Subcutaneous abdominal adipose tissue (tissue), 5 donors: ENCODE measurements around the gene DENND1A.
A peak's percentile ranks its signal among the peaks of the same experiment; 100 is the strongest.

Experiments used
- H3K27ac ChIP-seq: one replicate; pipeline ENCODE4 v1.7.0; 2013; ENCODE audit warnings: low read depth, mild to moderate bottlenecking, inconsistent platforms, low read length, moderate library complexity
- H3K27me3 ChIP-seq, 5 donors: one replicate each; pipeline ENCODE4 v1.7.0; 2013; ENCODE audit warnings: low read length in 5 of 5, inconsistent platforms in 1 of 5; ENCODE audit not compliant: control insufficient read depth in 5 of 5, insufficient read depth in 4 of 5
- H3K36me3 ChIP-seq, 5 donors: one replicate each; pipeline ENCODE4 v1.7.0; 2013; ENCODE audit warnings: low read length in 5 of 5; ENCODE audit not compliant: control insufficient read depth in 5 of 5, insufficient read depth in 5 of 5
- H3K4me1 ChIP-seq, 5 donors: one replicate each; pipeline ENCODE4 v1.7.0; 2013; ENCODE audit warnings: low read length in 5 of 5, mild to moderate bottlenecking in 3 of 5, moderate library complexity in 1 of 5; ENCODE audit not compliant: control insufficient read depth in 5 of 5, insufficient read depth in 5 of 5
- H3K4me3 ChIP-seq, 5 donors: one replicate each; pipeline ENCODE4 v1.7.0; 2013; ENCODE audit warnings: low read length in 5 of 5, low read depth in 1 of 5
- H3K9ac ChIP-seq, 5 donors: one replicate each; pipeline ENCODE4 v1.7.0; 2013; ENCODE audit warnings: low read length in 5 of 5, mild to moderate bottlenecking in 4 of 5, moderate library complexity in 3 of 5
- H3K9me3 ChIP-seq, 5 donors: one replicate each; pipeline ENCODE4 v1.7.0; 2013; ENCODE audit warnings: low read length in 5 of 5; ENCODE audit not compliant: control insufficient read depth in 5 of 5
- donor health status: healthy.
- donor health status: healthy.
- donor health status: healthy.
- donor health status: healthy.
- donor health status: healthy.

Gene DENND1A

DNA sequence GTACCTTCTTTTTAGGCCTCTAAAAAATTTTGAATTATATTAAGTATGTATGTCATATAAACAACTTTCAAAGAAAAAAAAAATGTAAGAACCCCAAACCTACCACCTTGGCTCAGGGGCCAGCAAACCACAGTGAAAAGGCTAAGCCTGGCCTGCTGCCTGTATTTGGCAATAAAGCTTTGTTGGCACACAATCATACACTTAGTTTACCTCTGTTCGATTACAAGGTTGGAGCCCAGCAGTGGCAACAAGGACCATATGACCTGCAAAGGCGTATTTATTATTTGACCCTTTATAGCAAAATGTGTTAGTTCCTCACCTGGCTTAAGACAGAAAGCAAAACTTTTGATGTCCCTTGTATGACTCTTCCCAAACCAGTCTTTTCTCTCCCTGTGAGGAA, 282.8 kb downstream of the DENND1A start:
- peaks cover 0 to 3% (median 0%) of the 10 kb centered on the region in 5 donors for H3K9me3 ChIP-seq
- no peaks in the 10 kb centered on the region for H3K27me3 ChIP-seq
- peaks cover 0 to 14% (median 13%) of the 10 kb centered on the region in 5 donors for H3K36me3 ChIP-seq
- no peak overlapping the region for H3K27ac ChIP-seq
- H3K4me3 ChIP-seq = no peak overlapping the region
- H3K4me1 ChIP-seq = peaks cover 0 to 5% (median 3%) of the 10 kb centered on the region in 5 donors
- no peak overlapping the region for H3K9ac ChIP-seq

DNA sequence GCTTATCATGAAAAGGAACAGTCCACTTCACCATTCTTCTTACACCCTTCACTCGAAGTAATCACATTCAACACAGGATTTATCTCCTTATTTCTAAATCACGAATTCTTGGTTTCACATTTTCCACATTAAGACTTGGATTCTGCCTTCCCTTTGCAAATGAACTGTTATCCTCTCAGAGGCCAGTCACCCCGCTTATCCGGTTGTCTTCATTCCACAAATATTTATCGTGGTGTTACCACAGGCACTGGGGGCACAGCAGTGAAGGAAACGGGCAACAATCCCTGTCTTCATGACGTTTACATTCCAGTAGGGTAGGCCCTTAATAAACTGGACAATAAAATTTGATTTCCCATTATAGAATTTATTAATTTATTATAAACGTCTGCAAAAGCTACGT, 284.2 kb downstream of the DENND1A start:
- Histone ChIP-seq H3K9me3 (peaks cover 0 to 3% (median 0%) of the 10 kb centered on the region in 5 donors), H3K9ac (no peak overlapping the region), H3K27me3 (no peaks in the 10 kb centered on the region), H3K4me3 (no peak overlapping the region), H3K27ac (no peak overlapping the region), H3K4me1 (peaks cover 0 to 5% (median 3%) of the 10 kb centered on the region in 5 donors), H3K36me3 (peaks cover 0 to 10% (median 5%) of the 10 kb centered on the region in 5 donors)

DNA sequence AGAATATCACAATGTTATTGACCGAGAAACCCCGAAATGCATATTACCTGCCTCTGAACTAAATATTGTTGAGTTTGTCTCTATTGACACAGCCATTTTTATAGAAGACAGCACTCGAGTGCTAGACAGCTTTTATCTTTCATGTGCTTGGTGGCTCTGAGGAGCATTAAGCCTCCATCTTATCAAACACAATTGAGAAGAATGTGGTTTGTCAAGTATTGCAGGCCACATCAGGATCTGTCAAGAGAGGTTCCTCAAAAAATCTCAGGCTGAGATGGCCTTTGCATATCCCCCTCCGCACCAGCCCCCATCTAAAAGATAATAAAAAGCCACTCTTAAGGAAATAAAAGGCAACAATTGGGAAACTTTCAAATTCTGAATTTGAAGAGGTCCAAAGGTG, 284.8 kb downstream of the DENND1A start:
- H3K9ac ChIP-seq = no peak overlapping the region
- H3K4me3 ChIP-seq = no peak overlapping the region
- H3K9me3 ChIP-seq = peaks cover 0 to 3% (median 0%) of the 10 kb centered on the region in 5 donors
- H3K36me3 ChIP-seq = peaks cover 0 to 10% (median 5%) of the 10 kb centered on the region in 5 donors
- peaks cover 0 to 5% (median 4%) of the 10 kb centered on the region in 5 donors for H3K4me1 ChIP-seq
- no peaks in the 10 kb centered on the region for H3K27me3 ChIP-seq
- H3K27ac ChIP-seq = no peak overlapping the region

GRCh38 chr9:123643518-123643917, 286.4 kb downstream of the DENND1A start:
- Histone ChIP-seq H3K9ac (no peak overlapping the region), H3K36me3 (peaks cover 0 to 10% (median 5%) of the 10 kb centered on the region in 5 donors), H3K27ac (no peak overlapping the region), H3K4me3 (no peak overlapping the region), H3K4me1 (peaks cover 0 to 5% (median 4%) of the 10 kb centered on the region in 5 donors), H3K27me3 (no peaks in the 10 kb centered on the region), H3K9me3 (peaks cover 0 to 3% (median 0%) of the 10 kb centered on the region in 5 donors)

- no peaks in the 10 kb centered on the region for H3K27me3 ChIP-seq
- H3K9ac ChIP-seq = no peak overlapping the region
- peaks cover 0 to 10% (median 5%) of the 10 kb centered on the region in 5 donors for H3K4me1 ChIP-seq
- H3K36me3 ChIP-seq = peaks cover 0 to 8% (median 2%) of the 10 kb centered on the region in 5 donors
- H3K4me3 ChIP-seq = no peak overlapping the region
- no peak overlapping the region for H3K27ac ChIP-seq
- H3K9me3 ChIP-seq = peaks cover 0 to 3% (median 0%) of the 10 kb centered on the region in 5 donors
Measured at GRCh38 chr9:123642291-123643278, 287.3 kb downstream of the DENND1A start.

GRCh38 chr9:123640792-123641222, 289.1 kb downstream of the DENND1A start:
- no peaks in the 10 kb centered on the region for H3K27me3 ChIP-seq
- H3K4me1 ChIP-seq = peaks cover 0 to 15% (median 5%) of the 10 kb centered on the region in 5 donors
- no peaks in the 10 kb centered on the region for H3K9me3 ChIP-seq

DNA sequence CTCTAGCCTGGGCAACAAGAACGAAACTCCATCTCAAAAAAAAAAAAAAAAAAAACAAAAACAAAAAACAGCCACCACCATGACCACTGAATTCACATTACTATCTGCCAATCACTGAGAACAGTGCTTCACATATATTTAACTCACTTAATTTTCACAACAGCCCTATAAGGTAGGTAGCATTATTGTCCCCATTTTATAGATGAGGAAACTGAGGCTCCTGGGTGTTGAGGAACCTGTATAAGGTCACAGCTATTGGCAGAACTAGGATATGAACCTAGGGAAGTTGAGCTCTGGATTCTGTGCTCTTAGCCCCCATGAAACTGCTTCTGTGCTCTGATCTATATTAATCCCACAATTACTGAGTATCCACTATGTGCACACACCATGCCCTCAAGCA, 290.2 kb downstream of the DENND1A start:
- no peaks in the 10 kb centered on the region for H3K9me3 ChIP-seq
- H3K27me3 ChIP-seq = no peaks in the 10 kb centered on the region
- H3K4me1 ChIP-seq = peaks cover 0 to 18% (median 5%) of the 10 kb centered on the region in 5 donors
- no peak overlapping the region for H3K27ac ChIP-seq
- peaks cover 0 to 8% (median 0%) of the 10 kb centered on the region in 5 donors for H3K36me3 ChIP-seq
- H3K9ac ChIP-seq = no peak overlapping the region
- H3K4me3 ChIP-seq = no peak overlapping the region

More at GRCh38 chr9:123640792-123641222, 289.1 kb downstream of the DENND1A start:
- peaks cover 0 to 8% (median 0%) of the 10 kb centered on the region in 5 donors for H3K36me3 ChIP-seq
- no peak overlapping the region for H3K4me3 ChIP-seq
- no peak overlapping the region for H3K9ac ChIP-seq
- no peak overlapping the region for H3K27ac ChIP-seq

DNA sequence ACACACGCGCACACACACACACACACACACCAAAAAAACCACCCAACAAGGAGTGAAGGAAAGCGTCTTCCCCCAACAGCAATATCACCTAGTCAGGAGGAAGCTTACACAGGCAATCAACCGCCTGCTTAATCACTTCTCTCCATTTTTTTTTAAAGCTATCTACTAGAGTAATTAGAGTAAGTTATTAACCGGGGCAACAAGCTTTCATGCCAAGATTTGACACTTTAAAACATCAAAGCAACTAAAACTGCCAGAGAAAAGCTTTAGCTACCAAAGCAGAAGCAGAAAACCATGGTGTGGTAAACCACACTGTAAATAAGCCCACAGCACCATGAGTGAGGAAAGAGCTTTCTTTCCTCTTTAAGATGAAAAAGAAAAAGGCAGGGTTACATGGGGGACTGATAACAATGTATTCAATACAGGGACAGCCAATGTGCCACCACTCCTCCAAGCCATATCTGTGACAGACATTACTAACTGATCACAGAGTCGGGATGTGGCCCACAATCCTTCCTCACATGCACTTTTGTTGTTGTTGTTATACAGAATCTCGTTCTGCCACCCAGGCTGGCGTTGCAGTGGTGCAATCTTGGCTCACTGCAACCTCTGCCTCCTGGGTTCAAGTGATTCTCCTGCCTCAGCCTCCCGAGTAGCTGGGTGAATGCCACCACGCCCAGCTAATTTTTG, 291.8 kb downstream of the DENND1A start:
- Histone ChIP-seq H3K9me3 (no peaks in the 10 kb centered on the region), H3K27ac (no peak overlapping the region), H3K27me3 (no peaks in the 10 kb centered on the region), H3K4me3 (peak overlapping the region in 2 of 5 donors; percentile 47 to 55), H3K9ac (peak overlapping the region in 1 of 5 donors; percentile 56), H3K4me1 (peaks cover 0 to 18% (median 5%) of the 10 kb centered on the region in 5 donors), H3K36me3 (peaks cover 0 to 3% (median 0%) of the 10 kb centered on the region in 5 donors)

- H3K27me3 ChIP-seq = no peaks in the 10 kb centered on the region
- H3K27ac ChIP-seq = no peak overlapping the region
- H3K9me3 ChIP-seq = no peaks in the 10 kb centered on the region
- peaks cover 0 to 18% (median 2%) of the 10 kb centered on the region in 5 donors for H3K4me1 ChIP-seq
- peak overlapping the region in 1 of 5 donors; percentile 56 for H3K9ac ChIP-seq
- H3K36me3 ChIP-seq = peaks cover 0 to 3% (median 0%) of the 10 kb centered on the region in 5 donors
- peak overlapping the region in 2 of 5 donors; percentile 47 to 55 for H3K4me3 ChIP-seq
Measured at GRCh38 chr9:123637606-123637944, 292.4 kb downstream of the DENND1A start.
